KBM-7 (cell line): Measurements from ENCODE around the gene CCDC51.
"Not testable (repeated sequence)": the region's sequence is repeated elsewhere in the genome, so short reads cannot be mapped to it uniquely, and the experiment has no call there.

Experiments used
- DNase-seq: peaks from one replicate; pipeline ENCODE4 v3.0.0-alpha.2; 2015
- in situ Hi-C: fragments of 300-500 bp; cut with MboI; formaldehyde crosslinking; loops from 2 replicates; pipeline ENCODE4 v1.14.3; 2020; ENCODE audit warnings: low sequenced_read_pairs, low pct_unique_long_range_greater_than_20kb, mixed read lengths

Gene CCDC51

GRCh38 chr3:48411606-48412374, 28.1 kb downstream of the CCDC51 start:
- in situ Hi-C loops, result no loop called here
- no peak for DNase-seq

GRCh38 chr3:48411041-48411588, 28.8 kb downstream of the CCDC51 start:
- in situ Hi-C loops, result no loop called here
- no peak for DNase-seq

GRCh38 chr3:48410205-48411040, 29.5 kb downstream of the CCDC51 start:
- no peak for DNase-seq

GRCh38 chr3:48409291-48410201, 30.4 kb downstream of the CCDC51 start:
- in situ Hi-C loops, result no loop called here
- DNase-seq, result no peak

More at GRCh38 chr3:48410205-48411040, 29.5 kb downstream of the CCDC51 start:
- in situ Hi-C loops, result no loop called here

- DNase-seq, result peak; percentile 21
- in situ Hi-C loops, result no loop called here
These were observed 31.1 kb downstream of the CCDC51 start for GRCh38 chr3:48408823-48409281.

GRCh38 chr3:48407542-48408099, 32.3 kb downstream of the CCDC51 start:
- no peak for DNase-seq
- in situ Hi-C loops, result no loop called here

GRCh38 chr3:48406443-48407431, 33.2 kb downstream of the CCDC51 start:
- in situ Hi-C loops, result no loop called here
- DNase-seq, result no peak

- in situ Hi-C loops, result no loop called here
- no peak for DNase-seq
These were observed 33.9 kb downstream of the CCDC51 start for GRCh38 chr3:48405971-48406370.

- in situ Hi-C loops, result no loop called here
- no peak for DNase-seq
These were observed 34.5 kb downstream of the CCDC51 start for GRCh38 chr3:48405343-48405881.

GRCh38 chr3:48404440-48405342, 35.2 kb downstream of the CCDC51 start:
- in situ Hi-C loops, result no loop called here
- DNase-seq, result no peak

- in situ Hi-C loops, result no loop called here
- DNase-seq, result no peak
These were observed 36.1 kb downstream of the CCDC51 start for GRCh38 chr3:48403533-48404439.

GRCh38 chr3:48402907-48403306, 37.0 kb downstream of the CCDC51 start:
- DNase-seq, result no peak
- in situ Hi-C loops, result no loop called here

- in situ Hi-C loops, result no loop called here
- DNase-seq, result no peak
These were observed 37.6 kb downstream of the CCDC51 start for GRCh38 chr3:48402281-48402732.

- DNase-seq, in situ Hi-C loops: not testable (repeated sequence)
These were observed 38.5 kb downstream of the CCDC51 start for GRCh38 chr3:48401434-48401901.

- DNase-seq, result peak; percentile 72
- in situ Hi-C loops, result no loop called here
These were observed 39.0 kb downstream of the CCDC51 start for GRCh38 chr3:48400824-48401433.
